OCI-LY1 (cell line): ENCODE measurements around the gene OR4K17.

Experiments used
- CTCF ChIP-seq: fragments of 200-600 bp; sonication (generic), shearing (Covaris generic); IDR thresholded peaks from 2 replicates; pipeline ENCODE4 v1.5.1; 2017; ENCODE audit warnings: mild to moderate bottlenecking, antibody characterized with exemption, low read length, moderate library complexity, mixed read lengths
- EZH2 ChIP-seq: fragments of 200-600 bp; sonication (generic), shearing (Covaris generic); IDR thresholded peaks from 2 replicates; pipeline ENCODE4 v1.8.0; 2017; ENCODE audit warnings: borderline replicate concordance, mixed run types, mild to moderate bottlenecking, antibody characterized with exemption, low read length, moderate library complexity, mixed read lengths

GRCh38 chr14:20092050-20092449 lies 18.5 kb upstream of the OR4K17 start:
- TF ChIP-seq CTCF (no peak), EZH2 (no peak)
